ENCODE results near the gene ZNF747.

The ZNF747 gene

GRCh38 chr16:30534368-30535105, at the start of gene ZNF747:
Gene ZNF747, minus strand, starts transcription at chr16:30534858. Its CDS starts 179 bp downstream, at chr16:30534679.
- H3K27ac ChIP-seq, result peak within 1 kb of the TSS; percentile 98
- no peak for TF ChIP-seq CTCF (IDR thresholded peaks at IDR 0.05)
- TF ChIP-seq ZFX (IDR thresholded peaks at IDR 0.05; ENCODE audit: borderline replicate concordance), result no peak

- no peak overlapping the region for H3K27ac ChIP-seq
- TF ChIP-seq ZFX (IDR thresholded peaks at IDR 0.05; ENCODE audit: borderline replicate concordance) (no peak), CTCF (IDR thresholded peaks at IDR 0.05) (no peak)
Observed at GRCh38 chr16:30582611-30583340, 48.1 kb upstream of the ZNF747 start.

- no peak overlapping the region for H3K27ac ChIP-seq
- no peak for TF ChIP-seq ZFX (IDR thresholded peaks at IDR 0.05; ENCODE audit: borderline replicate concordance)
- TF ChIP-seq CTCF (IDR thresholded peaks at IDR 0.05), result no peak
Observed at GRCh38 chr16:30581457-30581856, 46.8 kb upstream of the ZNF747 start.

GRCh38 chr16:30574678-30575077, 40.0 kb upstream of the ZNF747 start:
- H3K27ac ChIP-seq, result no peak overlapping the region
- TF ChIP-seq CTCF (IDR thresholded peaks at IDR 0.05) (no peak), ZFX (IDR thresholded peaks at IDR 0.05; ENCODE audit: borderline replicate concordance) (no peak)

GRCh38 chr16:30571445-30572322, 37.0 kb upstream of the ZNF747 start, which contains the start of gene ZNF688:
Gene ZNF688, minus strand, starts transcription at chr16:30571714. Its CDS starts 85 bp downstream, at chr16:30571629.
- H3K27ac ChIP-seq, result peak within 1 kb of the TSS; percentile 89
- no peak for TF ChIP-seq ZFX (IDR thresholded peaks at IDR 0.05; ENCODE audit: borderline replicate concordance)

- TF ChIP-seq ZFX (IDR thresholded peaks at IDR 0.05; ENCODE audit: borderline replicate concordance), result no peak
- no peak for TF ChIP-seq CTCF (IDR thresholded peaks at IDR 0.05)
- H3K27ac ChIP-seq, result peak overlapping the region; percentile 89
Observed at GRCh38 chr16:30570636-30571444, 36.2 kb upstream of the ZNF747 start.
